Activated T-cell treated with anti-CD3 and anti-CD28 coated beads, Interleukin-2, amount 50 U/mL, for 4 hours (primary cell): ENCODE results near the gene KRT33A. TPM values are rescaled to one million over a fixed set of nuclear protein-coding genes. Genes with fewer than 3 reads are reported as not detected.
"Not testable (repeated sequence)": the region's sequence is repeated elsewhere in the genome, so short reads cannot be mapped to it uniquely, and the experiment has no call there.

Source experiments
- ATAC-seq, 2 donors: fragments of 200-7000 bp; cut with Tn5 transposase; one replicate each; pipeline ENCODE4 v1.10.0; 2021
- DNase-seq: peaks from one replicate; pipeline ENCODE4 v3.0.0-alpha.2; 2020
- H3K27me3 Mint-ChIP-seq: one replicate; pipeline ENCODE4 v1.8.0; 2021; ENCODE audit warnings: low read depth, mixed read lengths
- H3K36me3 Mint-ChIP-seq: one replicate; pipeline ENCODE4 v1.8.0; 2022; ENCODE audit warnings: mixed read lengths; ENCODE audit not compliant: insufficient read depth
- H3K4me1 Mint-ChIP-seq: one replicate; pipeline ENCODE4 v1.8.0; 2021; ENCODE audit warnings: low read depth, mixed read lengths
- H3K4me3 Mint-ChIP-seq: one replicate; pipeline ENCODE4 v1.8.0; 2021; ENCODE audit warnings: mild to moderate bottlenecking, moderate library complexity, mixed read lengths
- H3K9me3 Mint-ChIP-seq: one replicate; pipeline ENCODE4 v1.8.0; 2021; ENCODE audit warnings: mixed read lengths
- total RNA-seq, 3 donors: library from RNA; stranded (reverse); gene quantifications; one replicate each; pipeline ENCODE4 v1.2.1, GENCODE V29; 2021

KRT33A gene
- total RNA-seq, 3 donors from 2014 or later = not detected

GRCh38 chr17:41382394-41382793 is 31.8 kb upstream of the KRT33A start:
- Mint-ChIP-seq H3K4me3 (no peak overlapping the region), H3K27me3 (peaks cover 3% of the 10 kb centered on the region), H3K9me3 (peaks cover 11% of the 10 kb centered on the region), H3K4me1 (peaks cover 13% of the 10 kb centered on the region), H3K36me3 (no peaks in the 10 kb centered on the region)
- no peak for DNase-seq
- ATAC-seq = no peak

- H3K4me1 Mint-ChIP-seq = peaks cover 16% of the 10 kb centered on the region
- not testable (repeated sequence) for H3K36me3 Mint-ChIP-seq, H3K9me3 Mint-ChIP-seq, ATAC-seq, H3K27me3 Mint-ChIP-seq, H3K4me3 Mint-ChIP-seq, DNase-seq
Observed at GRCh38 chr17:41381943-41382342, 31.3 kb upstream of the KRT33A start, which contains the start of gene KRT34. Gene KRT34, minus strand, starts transcription at chr17:41382306. Its CDS starts 60 bp downstream, at chr17:41382246.

- not testable (repeated sequence) for H3K9me3 Mint-ChIP-seq, ATAC-seq, DNase-seq
Observed at GRCh38 chr17:41380091-41380490, 29.5 kb upstream of the KRT33A start.

GRCh38 chr17:41377546-41377945 is 26.9 kb upstream of the KRT33A start:
- H3K4me1 Mint-ChIP-seq = peaks cover 16% of the 10 kb centered on the region
- no peak for ATAC-seq

More at GRCh38 chr17:41380091-41380490, 29.5 kb upstream of the KRT33A start:
- H3K4me1 Mint-ChIP-seq = peaks cover 16% of the 10 kb centered on the region
- H3K36me3 Mint-ChIP-seq, H3K27me3 Mint-ChIP-seq, H3K4me3 Mint-ChIP-seq: not testable (repeated sequence)

GRCh38 chr17:41369713-41370112 is 19.1 kb upstream of the KRT33A start, which contains the start of gene KRT33B:
Gene KRT33B, minus strand, starts transcription at chr17:41369813. Its CDS starts 63 bp downstream, at chr17:41369750.
- Mint-ChIP-seq H3K36me3 (no peaks in the 10 kb centered on the region), H3K27me3 (no peaks in the 10 kb centered on the region), H3K9me3 (peaks cover 8% of the 10 kb centered on the region), H3K4me1 (peaks cover 5% of the 10 kb centered on the region), H3K4me3 (no peak within 1 kb of the TSS)
- DNase-seq (no peak), ATAC-seq (no peak)

More at GRCh38 chr17:41377546-41377945, 26.9 kb upstream of the KRT33A start:
- Mint-ChIP-seq H3K9me3 (peaks cover 8% of the 10 kb centered on the region), H3K27me3 (peaks cover 3% of the 10 kb centered on the region), H3K36me3 (no peaks in the 10 kb centered on the region), H3K4me3 (no peak overlapping the region)
- no peak for DNase-seq

- ATAC-seq = no peak
- H3K4me1 Mint-ChIP-seq = peaks cover 12% of the 10 kb centered on the region
- no peaks in the 10 kb centered on the region for H3K36me3 Mint-ChIP-seq
- no peak for DNase-seq
- H3K4me3 Mint-ChIP-seq = no peak overlapping the region
- no peaks in the 10 kb centered on the region for H3K27me3 Mint-ChIP-seq
- H3K9me3 Mint-ChIP-seq = peaks cover 2% of the 10 kb centered on the region
Observed at GRCh38 chr17:41369023-41369422, 18.4 kb upstream of the KRT33A start.

- no peaks in the 10 kb centered on the region for H3K9me3 Mint-ChIP-seq
- no peak for DNase-seq
- no peaks in the 10 kb centered on the region for H3K36me3 Mint-ChIP-seq
- no peaks in the 10 kb centered on the region for H3K27me3 Mint-ChIP-seq
- no peak overlapping the region for H3K4me3 Mint-ChIP-seq
- peaks cover 12% of the 10 kb centered on the region for H3K4me1 Mint-ChIP-seq
- no peak for ATAC-seq
Observed at GRCh38 chr17:41367426-41368075, 16.9 kb upstream of the KRT33A start.

- ATAC-seq = no peak
- no peaks in the 10 kb centered on the region for H3K36me3 Mint-ChIP-seq
- no peaks in the 10 kb centered on the region for H3K27me3 Mint-ChIP-seq
- H3K4me1 Mint-ChIP-seq = peaks cover 12% of the 10 kb centered on the region
- no peak overlapping the region for H3K4me3 Mint-ChIP-seq
- DNase-seq = no peak
- H3K9me3 Mint-ChIP-seq = no peaks in the 10 kb centered on the region
Observed at GRCh38 chr17:41366070-41366469, 15.4 kb upstream of the KRT33A start.

- Mint-ChIP-seq H3K27me3 (no peaks in the 10 kb centered on the region), H3K36me3 (no peaks in the 10 kb centered on the region), H3K9me3 (no peaks in the 10 kb centered on the region), H3K4me1 (peaks cover 6% of the 10 kb centered on the region), H3K4me3 (no peak overlapping the region)
- DNase-seq = no peak
- no peak for ATAC-seq
Observed at GRCh38 chr17:41363881-41364280, 13.3 kb upstream of the KRT33A start.

GRCh38 chr17:41360296-41360995 is 9.8 kb upstream of the KRT33A start:
- no peak for DNase-seq
- H3K36me3 Mint-ChIP-seq = no peaks in the 10 kb centered on the region
- peaks cover 6% of the 10 kb centered on the region for H3K4me1 Mint-ChIP-seq
- peaks cover 10% of the 10 kb centered on the region for H3K9me3 Mint-ChIP-seq
- no peak overlapping the region for H3K4me3 Mint-ChIP-seq
- H3K27me3 Mint-ChIP-seq = no peaks in the 10 kb centered on the region
- ATAC-seq = no peak

GRCh38 chr17:41354536-41354935 is 3.9 kb upstream of the KRT33A start:
- H3K27me3 Mint-ChIP-seq = peaks cover 2% of the 10 kb centered on the region
- no peak for DNase-seq
- peaks cover 12% of the 10 kb centered on the region for H3K4me1 Mint-ChIP-seq
- peaks cover 10% of the 10 kb centered on the region for H3K9me3 Mint-ChIP-seq
- no peaks in the 10 kb centered on the region for H3K36me3 Mint-ChIP-seq
- ATAC-seq = no peak
- H3K4me3 Mint-ChIP-seq = no peak overlapping the region

- ATAC-seq (no peak), DNase-seq (no peak)
- no peaks in the 10 kb centered on the region for H3K36me3 Mint-ChIP-seq
Observed at GRCh38 chr17:41352597-41353366, 2.2 kb upstream of the KRT33A start.

GRCh38 chr17:41351177-41351576 is 549 bp upstream of the KRT33A start:
- DNase-seq = no peak
- Mint-ChIP-seq H3K4me1 (peaks cover 12% of the 10 kb centered on the region), H3K36me3 (no peaks in the 10 kb centered on the region), H3K4me3 (no peak overlapping the region), H3K9me3 (peaks cover 2% of the 10 kb centered on the region), H3K27me3 (peaks cover 2% of the 10 kb centered on the region)
- no peak for ATAC-seq

More at GRCh38 chr17:41352597-41353366, 2.2 kb upstream of the KRT33A start:
- peaks cover 12% of the 10 kb centered on the region for H3K4me1 Mint-ChIP-seq
- peaks cover 2% of the 10 kb centered on the region for H3K27me3 Mint-ChIP-seq
- H3K9me3 Mint-ChIP-seq = peaks cover 10% of the 10 kb centered on the region
- H3K4me3 Mint-ChIP-seq = no peak overlapping the region
